CD4-positive, alpha-beta T cell treated with Interleukin-4 for 4 hours (primary cell): Measurements from ENCODE around the gene TES.

Experiments used
- DNase-seq: peaks from one replicate; pipeline ENCODE4 v3.0.0-alpha.2; 2020

The TES gene

DNA sequence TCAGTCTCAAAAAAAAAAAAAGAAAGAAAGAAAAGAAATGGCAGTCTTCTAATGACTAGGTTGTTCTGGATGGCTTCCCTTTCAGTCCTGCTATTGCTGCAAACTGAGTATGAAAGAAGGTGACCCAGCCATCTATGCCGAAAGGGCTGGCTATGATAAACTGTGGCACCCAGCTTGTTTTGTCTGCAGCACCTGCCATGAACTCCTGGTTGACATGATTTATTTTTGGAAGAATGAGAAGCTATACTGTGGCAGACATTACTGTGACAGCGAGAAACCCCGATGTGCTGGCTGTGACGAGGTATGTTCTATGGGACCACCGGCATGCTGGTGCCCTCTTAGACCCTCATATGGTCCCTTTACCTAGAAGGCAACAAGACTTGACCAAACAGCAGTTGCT is 41.3 kb downstream of the TES start:
- no peak for DNase-seq

- DNase-seq = no peak
Measured at GRCh38 chr7:116252249-116252648, 41.9 kb downstream of the TES start.

DNA sequence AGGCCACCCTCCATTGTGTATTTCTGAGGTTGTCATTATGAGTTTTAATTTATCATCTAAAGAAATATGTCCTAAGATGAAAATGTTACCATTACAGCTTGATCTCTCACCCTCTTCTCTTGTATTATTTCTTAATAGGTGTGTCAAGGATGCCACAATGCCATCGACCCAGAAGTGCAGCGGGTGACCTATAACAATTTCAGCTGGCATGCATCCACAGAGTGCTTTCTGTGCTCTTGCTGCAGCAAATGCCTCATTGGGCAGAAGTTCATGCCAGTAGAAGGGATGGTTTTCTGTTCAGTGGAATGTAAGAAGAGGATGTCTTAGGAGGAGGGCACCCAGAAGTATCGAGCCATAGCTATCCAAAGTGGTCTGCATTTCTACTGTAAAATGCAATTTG is 46.8 kb downstream of the TES start:
- DNase-seq = no peak

DNA sequence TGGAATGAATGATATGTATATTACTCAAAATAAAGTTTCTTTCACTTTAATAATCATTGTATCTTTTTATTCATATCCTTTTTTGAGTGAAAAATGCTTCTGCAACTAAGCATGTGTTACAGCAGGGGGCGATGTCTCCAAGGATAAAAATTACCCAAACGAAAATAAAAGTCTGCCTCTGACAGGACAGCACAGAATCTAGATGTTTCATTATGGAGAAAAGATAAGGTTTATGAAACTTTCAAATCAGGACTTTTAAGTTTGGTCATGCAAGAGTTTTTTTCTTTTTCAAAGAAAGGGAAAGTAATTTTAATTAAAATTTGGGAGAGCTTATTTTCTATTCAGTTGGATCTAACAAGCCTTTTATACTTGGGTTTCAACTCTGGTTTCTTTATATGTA is 48.4 kb downstream of the TES start:
- DNase-seq = peak; percentile 55

DNA sequence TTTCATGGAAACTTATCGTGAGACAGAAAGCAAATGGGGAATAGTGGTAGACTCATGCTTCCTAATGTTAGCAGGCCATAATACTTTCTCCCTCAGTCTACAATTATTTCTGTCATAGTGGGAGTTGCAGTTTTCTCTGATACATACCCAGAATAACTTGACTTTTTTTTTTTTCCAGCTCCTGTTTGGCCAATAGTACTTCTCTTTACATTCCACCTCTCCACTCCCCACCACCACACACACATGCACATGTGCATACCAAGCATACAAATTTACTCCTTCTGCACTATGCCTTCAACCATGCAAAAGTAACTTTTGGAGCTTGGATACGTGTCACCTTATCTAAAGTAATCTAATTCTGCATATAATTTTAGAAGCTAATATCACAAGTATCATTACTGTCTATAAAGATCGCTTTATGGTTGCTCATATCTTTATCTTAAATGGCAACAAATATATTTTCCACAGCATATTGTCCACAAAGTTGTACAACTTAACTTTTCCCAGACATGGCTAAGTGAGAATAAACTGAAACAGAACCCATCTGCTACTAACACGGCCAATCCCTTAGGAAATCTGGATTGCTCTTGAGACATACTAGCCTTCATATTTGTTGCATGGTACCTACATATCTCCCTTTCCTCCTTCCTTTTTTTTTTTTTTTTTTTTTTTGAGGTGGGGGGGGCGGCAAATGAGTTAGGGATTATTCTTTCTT is 49.0 kb downstream of the TES start:
- no peak for DNase-seq

DNA sequence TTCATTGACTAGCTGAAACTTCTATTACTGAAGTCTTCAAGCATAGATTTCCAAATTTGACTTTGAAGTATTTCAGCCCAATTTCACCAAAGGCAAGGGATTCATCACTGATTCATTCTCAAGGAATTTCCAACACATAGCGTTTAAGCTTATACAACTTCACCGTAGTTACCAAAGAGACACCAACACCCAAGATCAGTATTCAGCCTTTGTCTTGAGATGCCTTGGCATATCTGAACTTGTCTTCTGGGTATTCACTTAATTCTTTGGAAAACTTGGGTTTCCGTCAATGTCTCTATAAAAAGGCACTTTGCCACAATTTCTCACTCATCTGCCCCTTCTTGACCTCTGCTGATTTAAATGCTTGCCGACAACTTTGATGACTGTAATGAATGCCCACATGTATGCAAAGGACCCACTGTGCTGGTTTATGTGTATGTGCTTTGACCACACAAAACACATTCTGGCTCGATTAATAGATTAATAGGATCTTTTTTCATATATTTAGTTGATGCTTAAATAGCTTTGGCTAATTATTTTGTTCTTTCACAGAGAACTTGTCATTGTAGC is 49.6 kb downstream of the TES start:
- no peak for DNase-seq

DNA sequence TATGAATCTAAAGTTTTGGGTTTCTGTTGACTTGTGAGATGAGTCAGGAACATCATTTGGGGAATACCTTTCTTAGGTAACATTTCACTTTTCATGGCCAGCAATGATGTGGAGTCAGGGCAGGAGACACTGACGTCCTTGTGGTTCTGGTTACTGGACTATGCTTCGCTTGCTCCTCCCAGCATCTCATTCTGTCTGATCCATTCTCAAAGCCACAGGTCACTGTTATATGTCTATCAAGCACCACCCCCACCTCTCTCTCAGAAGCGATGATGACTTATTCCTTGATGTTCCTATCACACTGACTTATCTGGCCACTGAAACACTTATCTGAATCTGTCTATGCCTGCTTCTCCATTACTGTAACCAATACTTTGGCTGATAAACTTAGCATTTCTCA is 51.6 kb downstream of the TES start:
- no peak for DNase-seq

DNA sequence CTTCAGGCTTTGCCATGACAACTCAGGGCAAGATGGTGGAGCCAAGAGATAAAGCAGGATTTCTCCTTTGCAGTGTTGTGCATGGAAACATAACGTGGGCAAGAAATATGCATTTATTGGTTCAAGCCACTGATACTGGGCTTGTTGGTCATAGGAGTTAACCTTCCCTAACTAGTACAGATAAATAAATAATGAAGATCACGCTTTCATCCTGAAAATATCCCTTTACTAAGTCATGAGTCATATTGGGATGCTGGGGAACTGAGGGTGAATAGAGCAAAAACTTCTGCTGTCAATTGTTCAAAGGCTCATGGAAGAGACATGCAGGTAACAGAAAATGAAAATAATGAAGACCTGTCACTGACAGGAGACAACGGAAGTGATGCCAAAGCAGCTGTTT is 55.5 kb downstream of the TES start:
- no peak for DNase-seq

DNA sequence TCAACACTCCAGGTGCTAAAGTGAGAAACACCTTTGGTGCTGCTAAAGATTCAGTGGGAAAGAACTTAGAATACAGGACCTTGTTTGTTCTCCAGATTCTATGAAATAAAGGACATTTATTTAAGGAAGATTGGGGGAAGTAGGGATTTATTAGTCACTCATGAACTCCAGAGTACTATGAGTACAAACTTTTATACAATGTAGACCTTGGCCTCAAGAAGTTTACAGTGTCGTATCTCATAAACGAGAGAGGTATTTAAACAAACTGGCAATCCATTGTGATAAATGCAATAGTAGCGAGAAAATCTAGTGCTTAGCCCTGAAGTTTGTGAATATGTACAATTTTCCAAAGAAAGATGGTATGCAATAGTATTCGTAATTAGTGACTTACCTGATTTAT is 59.1 kb downstream of the TES start:
- no peak for DNase-seq

DNA sequence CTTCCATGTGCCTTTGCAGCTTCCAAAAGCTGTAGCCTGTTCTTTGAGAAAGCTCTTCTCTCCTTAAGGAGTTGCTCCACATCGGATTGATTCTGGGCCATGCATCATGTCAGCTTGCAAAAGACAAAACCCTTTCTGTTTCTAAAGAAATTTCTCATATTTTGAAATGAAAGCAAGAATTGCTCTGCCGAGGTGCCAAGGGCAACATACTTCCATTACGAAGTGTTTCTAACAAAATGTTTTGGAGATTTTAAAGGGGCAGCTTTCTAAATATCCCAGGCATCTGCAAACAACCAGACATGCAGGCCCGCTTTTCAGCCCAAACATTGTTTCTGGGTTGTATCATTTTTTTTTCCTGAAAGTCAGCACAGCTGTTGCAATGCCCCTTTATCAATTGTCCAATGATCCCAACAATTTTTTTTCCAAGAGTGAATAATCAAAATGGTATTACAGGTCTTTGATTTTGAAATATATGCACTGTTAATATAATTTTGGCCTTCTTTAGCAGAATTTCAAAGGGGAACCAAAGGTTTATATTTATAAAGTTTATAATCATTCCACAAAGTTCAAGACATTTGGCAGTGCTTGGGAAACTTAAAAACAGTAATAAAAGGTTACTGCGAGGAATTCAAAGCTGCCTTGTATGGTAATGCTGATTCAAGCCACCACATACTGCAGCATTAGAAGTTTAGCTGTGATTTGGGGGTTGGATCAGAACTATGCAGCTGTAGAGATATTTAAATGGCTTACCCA is 61.0 kb downstream of the TES start:
- DNase-seq = no peak

- DNase-seq = no peak
Measured at GRCh38 chr7:116271963-116272886, 61.9 kb downstream of the TES start.

DNA sequence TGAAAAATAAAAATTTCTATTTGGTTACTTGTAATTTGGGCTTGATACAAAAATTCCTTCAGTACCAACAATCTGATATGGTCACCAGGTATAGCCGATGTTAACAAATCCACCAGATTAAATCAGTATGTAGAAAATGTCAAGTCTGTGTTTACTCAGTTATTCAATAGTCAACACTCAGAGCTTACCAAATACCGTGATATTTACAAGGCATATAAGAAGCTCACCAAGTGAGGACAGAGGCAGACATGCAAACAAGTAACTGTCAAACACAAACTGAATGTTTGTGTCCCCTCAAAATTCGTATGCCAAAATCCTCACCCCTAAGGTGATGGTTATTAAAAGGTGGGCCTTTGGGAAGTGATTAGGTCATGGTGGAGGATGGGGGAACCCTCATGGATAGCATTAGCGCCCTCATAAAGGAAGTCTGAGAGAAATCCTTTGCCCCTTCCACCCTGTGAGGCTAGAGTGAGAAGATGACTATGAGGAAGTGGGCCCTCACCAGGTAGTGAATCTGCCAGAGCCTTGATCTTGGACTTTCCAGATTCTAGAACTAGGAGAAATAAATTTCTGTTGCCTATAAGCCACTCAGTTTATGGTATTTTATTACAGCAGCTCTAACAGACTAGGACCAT is 63.1 kb downstream of the TES start:
- DNase-seq = no peak

GRCh38 chr7:116273918-116274301 is 63.6 kb downstream of the TES start:
- no peak for DNase-seq

DNA sequence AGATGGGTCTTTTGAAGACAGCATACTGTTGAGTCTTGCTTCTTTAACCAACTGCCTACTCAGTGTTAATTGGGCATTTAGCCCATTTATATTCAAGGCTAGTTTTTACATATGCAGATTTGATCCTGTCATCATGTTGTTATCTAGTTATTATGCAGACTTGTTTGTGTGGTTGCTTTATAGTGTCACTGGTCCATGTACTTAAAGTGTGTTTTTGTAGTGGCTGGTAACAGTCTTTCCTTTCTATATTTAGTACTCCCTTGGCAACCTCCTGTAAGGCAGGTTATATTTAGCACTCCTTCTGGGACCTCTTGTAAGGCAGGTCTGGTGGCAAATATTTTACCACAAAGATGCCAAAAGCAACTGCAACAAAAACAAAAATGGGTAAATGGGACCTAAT is 66.7 kb downstream of the TES start:
- DNase-seq = no peak

DNA sequence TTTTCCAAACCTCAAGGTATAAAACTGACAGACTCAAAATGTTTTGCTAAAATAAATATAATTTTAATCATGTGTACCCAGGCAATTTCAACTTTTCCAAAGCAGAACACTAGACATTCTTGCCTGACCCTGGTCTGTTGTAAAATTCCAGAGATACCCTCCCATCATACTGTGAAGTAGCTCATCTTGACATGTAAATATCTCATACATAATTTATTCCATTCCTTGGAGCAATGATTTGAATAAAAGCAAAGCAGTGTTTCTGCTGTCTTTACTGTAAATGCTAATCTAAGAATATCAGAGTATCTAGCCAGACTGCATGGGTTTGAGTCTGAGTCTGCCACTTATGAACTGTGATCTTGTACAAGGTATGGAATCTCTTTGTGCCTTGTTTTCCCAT is 68.9 kb downstream of the TES start:
- no peak for DNase-seq

- no peak for DNase-seq
Measured at GRCh38 chr7:116280803-116281202, 70.5 kb downstream of the TES start.

- DNase-seq = no peak
Measured at GRCh38 chr7:116283595-116284204, 73.4 kb downstream of the TES start.

DNA sequence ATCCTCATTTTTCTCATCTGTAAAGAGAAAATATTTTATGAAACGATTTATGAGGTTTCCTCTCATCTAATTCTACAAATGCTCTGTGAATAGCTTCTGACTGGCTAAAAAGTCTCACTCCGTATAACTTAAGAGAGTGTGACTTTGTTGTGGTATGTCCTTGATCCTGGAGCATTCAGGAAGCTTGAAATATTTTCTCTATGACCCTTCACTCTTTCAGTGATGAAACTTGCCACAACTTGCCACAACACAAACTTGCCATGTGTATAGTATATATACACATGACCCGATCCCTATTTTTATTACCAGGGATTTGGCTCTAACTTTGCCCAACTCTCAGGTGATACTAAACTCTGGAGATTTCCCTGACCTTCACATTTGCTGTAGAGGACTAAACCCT is 74.1 kb downstream of the TES start:
- no peak for DNase-seq

DNA sequence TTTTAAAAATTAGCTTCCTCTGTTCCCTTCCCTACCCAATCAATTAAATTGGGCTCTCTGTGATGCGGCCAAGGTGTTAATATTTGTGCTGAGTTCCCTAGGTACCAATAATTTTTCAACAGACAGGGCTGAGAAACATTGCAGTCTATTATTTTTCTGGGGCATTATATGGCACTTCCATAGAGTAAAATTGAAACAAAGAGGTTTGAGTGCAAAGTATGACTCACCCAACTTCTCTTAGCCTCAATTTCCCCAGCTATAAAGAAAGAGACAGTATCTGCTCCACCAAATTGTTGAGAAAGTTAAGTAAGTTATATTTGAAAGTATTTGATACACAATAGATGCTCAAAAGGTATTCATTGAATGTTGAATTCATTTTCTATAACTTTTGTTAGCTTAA is 74.9 kb downstream of the TES start:
- no peak for DNase-seq

GRCh38 chr7:116290740-116291139 is 80.4 kb downstream of the TES start:
- DNase-seq = no peak

GRCh38 chr7:116291937-116292336 is 81.6 kb downstream of the TES start:
- DNase-seq = no peak

DNA sequence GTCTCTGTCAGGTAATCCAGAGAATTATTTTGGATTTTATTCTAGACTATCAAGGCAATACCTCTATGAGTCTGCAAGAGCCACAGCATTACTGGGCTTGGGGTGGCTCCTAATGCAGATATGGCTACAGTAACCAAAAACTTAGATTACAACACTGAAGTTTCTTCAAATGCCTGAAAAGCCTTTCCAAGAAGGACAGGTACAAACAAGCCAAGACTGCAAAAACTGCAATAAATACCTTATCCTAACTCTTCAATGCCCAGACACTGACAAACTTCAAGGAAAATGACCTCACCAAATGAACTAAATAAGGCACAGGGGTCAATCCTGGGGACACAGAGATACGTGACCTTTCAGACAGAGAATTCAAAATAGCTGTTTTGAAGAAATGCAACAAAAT is 82.0 kb downstream of the TES start:
- DNase-seq = no peak
